Fibroblast of lung (primary cell): Measurements from ENCODE around the gene CREB3.

Experiments used
- CTCF ChIP-seq, 2 donors: IDR thresholded peaks in 1 of 2; conservative IDR thresholded peaks in 1 of 2; 1 replicate in 1 of 2; 2 replicates in 1 of 2; pipeline ENCODE4 v1.5.1; 2011 to 2012; ENCODE audit warnings: low read length in 2 of 2, control low read depth in 1 of 2, inconsistent platforms in 1 of 2, low read depth in 1 of 2, mild to moderate bottlenecking in 1 of 2
- EZH2 ChIP-seq: IDR thresholded peaks from 2 replicates; pipeline ENCODE4 v1.5.1; 2012; ENCODE audit warnings: low read length, control low read depth, mild to moderate bottlenecking; ENCODE audit errors: missing control alignments

GRCh38 chr9:35723426-35723825 lies 9.0 kb upstream of the CREB3 start:
- no peak for TF ChIP-seq EZH2
- no peak for TF ChIP-seq CTCF (conservative IDR thresholded peaks at IDR 0.05 in 1 of 2, IDR thresholded peaks at IDR 0.05 in 1 of 2; ENCODE audit: low read depth in 1 of 2, low read length in 2 of 2)
